Gastroesophageal sphincter (tissue), 3 donors: ENCODE results near the gene ZNF496.

Experiments
- EP300 ChIP-seq: sonication (generic); formaldehyde crosslinking; IDR thresholded peaks from one replicate; pipeline ENCODE4 v1.6.1; 2017; ENCODE audit warnings: antibody characterized with exemption, mild to moderate bottlenecking
- POLR2A ChIP-seq, 2 donors: fragments of 450-650 bp; IDR thresholded peaks; one replicate each; pipeline ENCODE4 v1.6.1; 2017; ENCODE audit warnings: antibody characterized with exemption in 2 of 2, mild to moderate bottlenecking in 2 of 2, moderate library complexity in 1 of 2
- TF ChIP-seq, protein P1 (sequence below), 4 experiments: fragments of 200-600 bp in 2 of 4; fragments of 450-650 bp in 2 of 4; sonication (generic) in 1 of 4; IDR thresholded peaks; one replicate each; pipeline ENCODE4 v1.5.1; 2017 to 2019; ENCODE audit warnings: antibody characterized with exemption in 4 of 4, mild to moderate bottlenecking in 2 of 4, moderate library complexity in 2 of 4

- TF ChIP-seq, protein P1, sequence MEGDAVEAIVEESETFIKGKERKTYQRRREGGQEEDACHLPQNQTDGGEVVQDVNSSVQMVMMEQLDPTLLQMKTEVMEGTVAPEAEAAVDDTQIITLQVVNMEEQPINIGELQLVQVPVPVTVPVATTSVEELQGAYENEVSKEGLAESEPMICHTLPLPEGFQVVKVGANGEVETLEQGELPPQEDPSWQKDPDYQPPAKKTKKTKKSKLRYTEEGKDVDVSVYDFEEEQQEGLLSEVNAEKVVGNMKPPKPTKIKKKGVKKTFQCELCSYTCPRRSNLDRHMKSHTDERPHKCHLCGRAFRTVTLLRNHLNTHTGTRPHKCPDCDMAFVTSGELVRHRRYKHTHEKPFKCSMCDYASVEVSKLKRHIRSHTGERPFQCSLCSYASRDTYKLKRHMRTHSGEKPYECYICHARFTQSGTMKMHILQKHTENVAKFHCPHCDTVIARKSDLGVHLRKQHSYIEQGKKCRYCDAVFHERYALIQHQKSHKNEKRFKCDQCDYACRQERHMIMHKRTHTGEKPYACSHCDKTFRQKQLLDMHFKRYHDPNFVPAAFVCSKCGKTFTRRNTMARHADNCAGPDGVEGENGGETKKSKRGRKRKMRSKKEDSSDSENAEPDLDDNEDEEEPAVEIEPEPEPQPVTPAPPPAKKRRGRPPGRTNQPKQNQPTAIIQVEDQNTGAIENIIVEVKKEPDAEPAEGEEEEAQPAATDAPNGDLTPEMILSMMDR (IDR thresholded peaks at IDR 0.05) = no peak
- TF ChIP-seq EP300 = no peak
- no peak for TF ChIP-seq POLR2A (IDR thresholded peaks at IDR 0.05)
These were observed 65.6 kb downstream of the ZNF496 start for GRCh38 chr1:247266053-247266452.
